ENCODE results near the gene CPTP. TPM values are rescaled to one million over a fixed set of nuclear protein-coding genes. Genes with fewer than 3 reads are reported as not detected.
"Not testable (repeated sequence)": the region's sequence is repeated elsewhere in the genome, so short reads cannot be mapped to it uniquely, and the experiment has no call there.

The CPTP gene
- total RNA-seq, 1 experiment from 2014 or later = 70.5 TPM

- no peak for DNase-seq (ENCODE audit: low spot score)
Observed at GRCh38 chr1:1306070-1306660, 18.4 kb upstream of the CPTP start.

GRCh38 chr1:1306661-1307260 lies 17.8 kb upstream of the CPTP start:
- DNase-seq (ENCODE audit: low spot score) = no peak

- DNase-seq (ENCODE audit: low spot score) = no peak
Observed at GRCh38 chr1:1307261-1307922, 17.2 kb upstream of the CPTP start.

- DNase-seq (ENCODE audit: low spot score) = peak; percentile 93
Observed at GRCh38 chr1:1307923-1308755, 16.5 kb upstream of the CPTP start, which contains the start of the genes ACAP3 and PUSL1. ACAP3 (minus strand) TSS chr1:1307930; CDS start chr1:1307815, 115 bp downstream. PUSL1 (plus strand) TSS chr1:1308597; CDS start chr1:1308644, 47 bp downstream.

- no peak for DNase-seq (ENCODE audit: low spot score)
Observed at GRCh38 chr1:1308756-1309250, 15.8 kb upstream of the CPTP start.

- DNase-seq (ENCODE audit: low spot score) = peak; percentile 59
Observed at GRCh38 chr1:1309251-1310108, 15.1 kb upstream of the CPTP start.

- no peak for DNase-seq (ENCODE audit: low spot score)
Observed at GRCh38 chr1:1310109-1310385, 14.6 kb upstream of the CPTP start.

GRCh38 chr1:1310476-1311053 lies 14.0 kb upstream of the CPTP start:
- DNase-seq (ENCODE audit: low spot score) = peak; percentile 65

- no peak for DNase-seq (ENCODE audit: low spot score)
Observed at GRCh38 chr1:1311107-1312104, 13.2 kb upstream of the CPTP start.

- DNase-seq (ENCODE audit: low spot score) = no peak
Observed at GRCh38 chr1:1312450-1313314, 11.9 kb upstream of the CPTP start.

- no peak for DNase-seq (ENCODE audit: low spot score)
Observed at GRCh38 chr1:1313500-1314236, 10.9 kb upstream of the CPTP start.

- DNase-seq (ENCODE audit: low spot score) = no peak
Observed at GRCh38 chr1:1314237-1314586, 10.4 kb upstream of the CPTP start.

GRCh38 chr1:1314678-1315335 lies 9.8 kb upstream of the CPTP start:
- no peak for DNase-seq (ENCODE audit: low spot score)

- no peak for DNase-seq (ENCODE audit: low spot score)
Observed at GRCh38 chr1:1315435-1315954, 9.1 kb upstream of the CPTP start.

GRCh38 chr1:1316199-1316598 lies 8.4 kb upstream of the CPTP start:
- DNase-seq (ENCODE audit: low spot score) = not testable (repeated sequence)

- DNase-seq (ENCODE audit: low spot score) = no peak
Observed at GRCh38 chr1:1317420-1317819, 7.2 kb upstream of the CPTP start.

GRCh38 chr1:1318131-1318652 lies 6.4 kb upstream of the CPTP start:
- DNase-seq (ENCODE audit: low spot score) = peak; percentile 83
